HG02759 (cell line): ENCODE results near the gene NLRC3.

Source experiments
- ATAC-seq: cut with Tn5 transposase; IDR thresholded peaks from one replicate; pipeline ENCODE4 v1.9.1; 2021; ENCODE audit warnings: mild to moderate bottlenecking, moderate library complexity; ENCODE audit not compliant: unreplicated experiment

NLRC3 gene

GRCh38 chr16:3597676-3598075 lies 20.5 kb upstream of the NLRC3 start:
- ATAC-seq, result no peak

GRCh38 chr16:3597226-3597625 lies 20.0 kb upstream of the NLRC3 start:
- ATAC-seq, result no peak

GRCh38 chr16:3596101-3596861 lies 19.1 kb upstream of the NLRC3 start:
- ATAC-seq, result no peak

- no peak for ATAC-seq
These were observed 18.4 kb upstream of the NLRC3 start for GRCh38 chr16:3595521-3596021.

- no peak for ATAC-seq
These were observed 17.9 kb upstream of the NLRC3 start for GRCh38 chr16:3595110-3595486.

- no peak for ATAC-seq
These were observed 17.3 kb upstream of the NLRC3 start for GRCh38 chr16:3594316-3595109.

GRCh38 chr16:3592559-3592958 lies 15.4 kb upstream of the NLRC3 start:
- no peak for ATAC-seq

- no peak for ATAC-seq
These were observed 14.8 kb upstream of the NLRC3 start for GRCh38 chr16:3591991-3592390.

- ATAC-seq, result no peak
These were observed 14.2 kb upstream of the NLRC3 start for GRCh38 chr16:3591436-3591803.

GRCh38 chr16:3590736-3591435 lies 13.7 kb upstream of the NLRC3 start:
- ATAC-seq, result no peak

- no peak for ATAC-seq
These were observed 12.9 kb upstream of the NLRC3 start for GRCh38 chr16:3589991-3590701.

- no peak for ATAC-seq
These were observed 12.3 kb upstream of the NLRC3 start for GRCh38 chr16:3589441-3589921.

GRCh38 chr16:3589001-3589400 lies 11.8 kb upstream of the NLRC3 start:
- ATAC-seq, result no peak

- no peak for ATAC-seq
These were observed 10.4 kb upstream of the NLRC3 start for GRCh38 chr16:3587547-3588110.

- ATAC-seq, result no peak
These were observed 7.2 kb upstream of the NLRC3 start for GRCh38 chr16:3584412-3584811.

GRCh38 chr16:3583303-3584038 lies 6.3 kb upstream of the NLRC3 start:
- no peak for ATAC-seq

- no peak for ATAC-seq
These were observed 5.3 kb upstream of the NLRC3 start for GRCh38 chr16:3582276-3583165.

GRCh38 chr16:3581392-3581791 lies 4.2 kb upstream of the NLRC3 start:
- ATAC-seq, result no peak

- no peak for ATAC-seq
These were observed 3.5 kb upstream of the NLRC3 start for GRCh38 chr16:3580686-3581085.
